Brain microvascular endothelial cell (primary cell): ENCODE data around the gene ALPG.
"Not testable (repeated sequence)": the region's sequence is repeated elsewhere in the genome, so short reads cannot be mapped to it uniquely, and the experiment has no call there.

Experiments used
- DNase-seq: peaks from one replicate; pipeline ENCODE4 v3.0.0-alpha.2; 2020
- H3K27ac ChIP-seq: fragments of 250-450 bp; sonication (Bioruptor Pico); 2 replicates; pipeline ENCODE4 v1.5.1; 2020; ENCODE audit warnings: mild to moderate bottlenecking, moderate library complexity
- H3K27me3 ChIP-seq: fragments of 250-450 bp; sonication (Bioruptor Pico); replicated peaks from 2 replicates; pipeline ENCODE4 v1.5.1; 2020; ENCODE audit warnings: mild to moderate bottlenecking
- H3K36me3 ChIP-seq: fragments of 250-450 bp; sonication (Bioruptor Pico); replicated peaks from 2 replicates; pipeline ENCODE4 v1.5.1; 2020; ENCODE audit warnings: mild to moderate bottlenecking
- H3K4me3 ChIP-seq: 2 replicates; pipeline ENCODE4 v1.5.1; 2011; ENCODE audit warnings: low read depth, mild to moderate bottlenecking, control low read depth, low read length, moderate library complexity
- in situ Hi-C: cut with HindIII; loops from 2 replicates; pipeline ENCODE4 v1.10.0; 2017; ENCODE audit warnings: low sequenced_read_pairs, low pct_ligation_motif_present
- TF ChIP-seq, protein P1 (sequence below): IDR thresholded peaks from 2 replicates; pipeline ENCODE4 v1.5.1; 2011; ENCODE audit warnings: low read depth, mild to moderate bottlenecking, moderate library complexity, low read length, control low read depth, inconsistent platforms; ENCODE audit errors: missing control alignments

Gene ALPG

DNA sequence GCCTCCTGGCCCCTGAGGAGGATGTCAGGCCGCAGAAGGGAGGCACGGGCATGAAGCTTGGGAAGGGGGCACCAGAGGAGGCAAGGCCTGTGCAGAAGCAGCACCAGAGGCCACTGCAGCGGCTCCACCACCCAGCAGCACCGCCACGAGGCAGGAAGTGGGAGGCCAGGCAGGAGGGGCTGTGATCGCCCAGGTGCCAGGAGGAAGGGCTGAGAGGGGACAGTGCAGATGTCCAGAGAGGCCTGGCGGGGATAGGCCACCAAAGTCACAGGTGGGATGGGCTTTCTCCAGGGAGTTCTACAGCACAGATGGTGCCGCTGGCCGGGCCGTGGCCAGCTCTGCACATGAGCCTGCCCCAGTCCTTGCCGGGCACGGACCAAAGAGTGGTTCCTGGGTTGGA is 43.3 kb downstream of the ALPG start:
- Histone ChIP-seq H3K27ac (no peak overlapping the region), H3K4me3 (no peak overlapping the region), H3K36me3 (no peaks in the 10 kb centered on the region), H3K27me3 (peaks cover 21% of the 10 kb centered on the region)
- in situ Hi-C loops: no loop called here
- DNase-seq: no peak
- TF ChIP-seq, protein P1, sequence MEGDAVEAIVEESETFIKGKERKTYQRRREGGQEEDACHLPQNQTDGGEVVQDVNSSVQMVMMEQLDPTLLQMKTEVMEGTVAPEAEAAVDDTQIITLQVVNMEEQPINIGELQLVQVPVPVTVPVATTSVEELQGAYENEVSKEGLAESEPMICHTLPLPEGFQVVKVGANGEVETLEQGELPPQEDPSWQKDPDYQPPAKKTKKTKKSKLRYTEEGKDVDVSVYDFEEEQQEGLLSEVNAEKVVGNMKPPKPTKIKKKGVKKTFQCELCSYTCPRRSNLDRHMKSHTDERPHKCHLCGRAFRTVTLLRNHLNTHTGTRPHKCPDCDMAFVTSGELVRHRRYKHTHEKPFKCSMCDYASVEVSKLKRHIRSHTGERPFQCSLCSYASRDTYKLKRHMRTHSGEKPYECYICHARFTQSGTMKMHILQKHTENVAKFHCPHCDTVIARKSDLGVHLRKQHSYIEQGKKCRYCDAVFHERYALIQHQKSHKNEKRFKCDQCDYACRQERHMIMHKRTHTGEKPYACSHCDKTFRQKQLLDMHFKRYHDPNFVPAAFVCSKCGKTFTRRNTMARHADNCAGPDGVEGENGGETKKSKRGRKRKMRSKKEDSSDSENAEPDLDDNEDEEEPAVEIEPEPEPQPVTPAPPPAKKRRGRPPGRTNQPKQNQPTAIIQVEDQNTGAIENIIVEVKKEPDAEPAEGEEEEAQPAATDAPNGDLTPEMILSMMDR: no peak

DNA sequence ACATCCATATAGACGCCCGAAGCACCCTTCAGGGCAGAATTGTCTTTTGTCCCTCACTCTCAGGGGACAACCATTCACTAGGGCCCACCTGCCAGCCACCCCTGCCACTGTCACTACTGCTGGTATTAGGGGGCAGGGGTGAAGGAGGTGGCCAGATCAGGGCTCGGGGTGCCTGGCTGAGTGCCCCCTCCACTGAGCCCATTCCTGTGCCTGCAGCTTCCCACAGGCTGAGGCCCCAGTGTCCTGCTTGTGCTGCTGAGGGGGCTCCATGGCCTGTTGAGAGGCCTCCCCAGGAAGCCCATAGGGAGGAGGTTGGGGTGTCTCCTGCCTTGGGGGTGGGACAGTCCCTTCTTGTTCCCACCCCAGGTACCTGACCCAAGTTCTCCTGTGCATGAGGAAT is 45.0 kb downstream of the ALPG start:
- DNase-seq, H3K4me3 ChIP-seq, in situ Hi-C loops, H3K27ac ChIP-seq, H3K36me3 ChIP-seq: not testable (repeated sequence)
- H3K27me3 ChIP-seq: peaks cover 36% of the 10 kb centered on the region

DNA sequence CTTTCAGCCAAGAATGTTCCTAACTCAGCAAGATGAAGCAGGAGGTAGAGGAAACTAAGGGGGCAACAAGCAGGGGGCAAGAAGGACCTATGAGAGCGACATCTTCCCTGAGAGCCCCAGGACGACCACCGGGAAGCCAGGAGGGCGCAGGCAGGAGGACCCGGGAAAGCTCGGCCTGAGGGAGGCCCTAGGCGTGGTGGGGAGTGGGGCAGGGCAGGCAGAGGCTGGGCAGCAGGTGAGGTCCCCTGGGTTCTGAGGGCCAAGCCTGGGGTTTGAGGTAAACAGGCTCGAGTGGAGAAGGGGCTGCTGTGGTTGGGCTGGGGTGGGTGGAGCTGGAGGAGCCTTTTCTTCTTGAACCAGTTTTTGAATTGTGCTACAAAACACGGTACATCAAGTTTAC is 48.0 kb downstream of the ALPG start:
- in situ Hi-C loops: no loop called here
- TF ChIP-seq, protein P1: no peak
- Histone ChIP-seq H3K36me3 (no peaks in the 10 kb centered on the region), H3K27ac (no peak overlapping the region), H3K27me3 (peaks cover 57% of the 10 kb centered on the region), H3K4me3 (no peak overlapping the region)
- no peak for DNase-seq

DNA sequence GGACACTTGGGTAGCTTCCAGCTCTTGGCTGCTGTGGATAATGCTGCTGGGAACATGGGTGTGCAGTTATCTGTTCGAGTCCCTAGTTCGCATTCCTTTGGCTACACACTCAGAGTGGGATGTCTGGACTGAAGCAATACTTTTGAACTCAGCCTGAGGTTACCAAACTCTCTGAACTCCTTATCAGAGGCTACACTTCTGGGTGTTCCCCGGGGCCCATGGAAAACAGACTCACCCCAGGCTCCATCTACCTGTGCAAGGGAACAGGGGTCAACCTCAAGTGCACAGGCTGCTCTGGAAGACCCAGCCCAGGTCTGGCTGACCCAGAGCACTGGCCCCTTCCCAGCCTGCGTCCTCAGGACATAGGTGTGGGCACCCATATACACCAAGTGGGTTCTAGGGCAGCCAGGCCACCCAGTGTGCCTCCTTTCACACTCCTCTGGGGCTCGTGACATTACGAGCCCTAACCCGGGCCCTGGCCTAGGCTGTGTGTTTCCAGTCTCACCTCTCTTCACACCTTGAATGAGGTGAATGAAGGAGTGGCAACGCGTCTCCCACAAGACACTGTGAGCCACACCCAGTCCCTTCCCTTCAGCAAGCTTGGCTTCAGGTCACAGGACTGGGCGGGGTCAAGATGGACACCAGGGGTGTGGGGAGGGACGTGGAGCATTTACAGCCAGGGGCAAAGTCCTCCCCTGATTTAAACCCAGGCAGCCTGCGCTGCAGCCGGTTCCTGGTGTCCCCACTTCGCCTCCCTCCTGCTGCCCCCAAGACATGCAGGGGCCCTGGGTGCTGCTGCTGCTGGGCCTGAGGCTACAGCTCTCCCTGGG is 49.0 kb downstream of the ALPG start, which contains the start of gene ALPI:
Gene ALPI (plus strand): TSS at position 728 of the 830 bp plus-strand sequence. CDS start 47 bp downstream, at position 775.
- H3K36me3 ChIP-seq: no peaks in the 10 kb centered on the region
- no peak for DNase-seq
- in situ Hi-C loops: no loop called here
- TF ChIP-seq, protein P1: no peak
- H3K27me3 ChIP-seq: peaks cover 56% of the 10 kb centered on the region
- H3K27ac ChIP-seq: no peak within 1 kb of the TSS
- H3K4me3 ChIP-seq: no peak within 1 kb of the TSS

DNA sequence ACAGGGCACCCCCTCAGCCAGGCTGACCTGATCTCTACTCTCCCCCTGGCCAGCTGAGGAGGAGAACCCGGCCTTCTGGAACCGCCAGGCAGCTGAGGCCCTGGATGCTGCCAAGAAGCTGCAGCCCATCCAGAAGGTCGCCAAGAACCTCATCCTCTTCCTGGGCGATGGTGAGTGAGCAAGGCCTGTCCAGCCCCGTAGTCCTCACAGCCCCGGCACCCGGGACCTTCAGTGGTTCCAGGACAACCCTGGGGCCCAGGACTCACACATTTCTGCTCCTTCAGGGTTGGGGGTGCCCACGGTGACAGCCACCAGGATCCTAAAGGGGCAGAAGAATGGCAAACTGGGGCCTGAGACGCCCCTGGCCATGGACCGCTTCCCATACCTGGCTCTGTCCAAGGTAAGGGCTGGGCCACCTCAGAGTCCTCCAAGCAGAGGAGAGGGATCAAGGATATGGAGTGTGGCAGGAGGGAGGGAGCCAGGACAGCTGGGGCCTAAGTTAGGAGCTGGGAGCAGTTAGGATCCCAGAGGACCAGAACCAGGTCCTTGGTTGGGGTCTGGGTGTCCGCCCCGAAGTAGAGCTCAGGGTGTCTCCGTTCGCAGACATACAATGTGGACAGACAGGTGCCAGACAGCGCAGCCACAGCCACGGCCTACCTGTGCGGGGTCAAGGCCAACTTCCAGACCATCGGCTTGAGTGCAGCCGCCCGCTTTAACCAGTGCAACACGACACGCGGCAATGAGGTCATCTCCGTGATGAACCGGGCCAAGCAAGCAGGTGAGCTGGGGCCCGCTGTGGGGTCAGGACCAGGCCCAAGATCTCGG is 49.9 kb downstream of the ALPG start:
- Histone ChIP-seq H3K36me3 (no peaks in the 10 kb centered on the region), H3K27ac (no peak overlapping the region), H3K27me3 (peaks cover 55% of the 10 kb centered on the region), H3K4me3 (no peak overlapping the region)
- in situ Hi-C loops: no loop called here
- DNase-seq: no peak
- TF ChIP-seq, protein P1: no peak
